HepG2 (cell line): ENCODE measurements around the gene RAB6B. TPM values are rescaled to one million over a fixed set of nuclear protein-coding genes. Genes with fewer than 3 reads are reported as not detected.

ENCODE experiments used
- ISX ChIP-seq: sonication (generic); formaldehyde crosslinking; conservative IDR thresholded peaks from 2 replicates; pipeline ENCODE4 v1.5.0; 2020; ENCODE audit warnings: missing genetic modification reagents
- NR2F2 ChIP-seq: IDR thresholded peaks from 2 replicates; pipeline ENCODE4 v1.6.1; 2012; ENCODE audit warnings: low read depth, inconsistent platforms, borderline replicate concordance
- SP1 ChIP-seq, 2 experiments: fragments of 450-650 bp in 1 of 2; sonication (generic) in 1 of 2; formaldehyde crosslinking in 1 of 2; IDR thresholded peaks; 2 replicates each; pipeline versions ENCODE4 v1.4.0 to v1.6.1; 2016 to 2020; ENCODE audit warnings: missing genetic modification reagents in 1 of 2
- ZBTB4 ChIP-seq: sonication (generic); formaldehyde crosslinking; IDR thresholded peaks from 2 replicates; pipeline ENCODE4 v1.4.0; 2020; ENCODE audit warnings: missing genetic modification reagents, mild to moderate bottlenecking, borderline replicate concordance
- polyA plus RNA-seq, 8 experiments: library from polyadenylated mRNA; depleted of rRNA in 3 of 8; stranded (reverse) in 7 of 8; unstranded in 1 of 8; fragments of >200 nt; fragmentation: Illumina TruSeq in 4 of 8; extraction: Trizol in 4 of 8; gene quantifications; 2 replicates each; pipeline versions ENCODE4 v1.2.1 to v1.2.3, GENCODE V29; 2011 to 2016; ENCODE audit warnings: low read depth in 4 of 8, missing spikeins in 1 of 8, mixed read lengths in 1 of 8; ENCODE audit not compliant: insufficient read depth in 1 of 8
- total RNA-seq, 5 experiments: library from RNA; depleted of rRNA; stranded (reverse); fragments of >200 nt; fragmentation: Illumina TruSeq; extraction: Trizol; gene quantifications; 2 replicates each; pipeline ENCODE4 v1.2.3, GENCODE V29; 2016; ENCODE audit warnings: low read depth in 1 of 5
- TF ChIP-seq, protein P1 (sequence below): sonication (generic); formaldehyde crosslinking; IDR thresholded peaks from 2 replicates; pipeline ENCODE4 v1.8.0; 2022; ENCODE audit warnings: missing genetic modification reagents, mild to moderate bottlenecking, inconsistent platforms, borderline replicate concordance
- TF ChIP-seq, protein P2 (sequence below): IDR thresholded peaks from 2 replicates; pipeline ENCODE4 v1.6.1; 2016; ENCODE audit warnings: missing biosample characterization, missing genetic modification reagents, low read depth

RAB6B gene
- total and polyA plus RNA-seq, 2 of the 13 experiments (the other 11 are each of a cell fraction or from before 2014, with no cell fraction given) = 0.16 TPM; not detected in 1

- TF ChIP-seq ZBTB4 (CRISPR knock-in tag) (no peak), ISX (CRISPR knock-in tag) (no peak), NR2F2 (no peak), SP1 (IDR thresholded peaks at IDR 0.05) (no peak), SP1 (CRISPR knock-in tag; IDR thresholded peaks at IDR 0.05) (no peak)
- TF ChIP-seq, protein P1, sequence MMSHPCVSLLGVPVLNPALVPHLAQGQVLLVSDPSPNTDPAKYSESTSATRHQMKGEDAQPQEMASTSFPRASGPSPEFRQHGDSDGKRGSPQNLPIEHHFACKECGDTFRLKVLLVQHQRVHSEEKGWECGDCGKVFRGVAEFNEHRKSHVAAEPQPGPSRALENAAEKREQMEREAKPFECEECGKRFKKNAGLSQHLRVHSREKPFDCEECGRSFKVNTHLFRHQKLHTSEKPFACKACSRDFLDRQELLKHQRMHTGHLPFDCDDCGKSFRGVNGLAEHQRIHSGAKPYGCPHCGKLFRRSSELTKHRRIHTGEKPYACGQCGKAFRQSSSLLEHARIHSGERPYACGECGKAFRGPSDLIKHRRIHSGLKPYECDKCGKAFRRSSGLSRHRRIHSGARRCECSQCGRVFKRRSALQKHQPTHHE (CRISPR knock-in tag) = no peak
- TF ChIP-seq, protein P2, sequence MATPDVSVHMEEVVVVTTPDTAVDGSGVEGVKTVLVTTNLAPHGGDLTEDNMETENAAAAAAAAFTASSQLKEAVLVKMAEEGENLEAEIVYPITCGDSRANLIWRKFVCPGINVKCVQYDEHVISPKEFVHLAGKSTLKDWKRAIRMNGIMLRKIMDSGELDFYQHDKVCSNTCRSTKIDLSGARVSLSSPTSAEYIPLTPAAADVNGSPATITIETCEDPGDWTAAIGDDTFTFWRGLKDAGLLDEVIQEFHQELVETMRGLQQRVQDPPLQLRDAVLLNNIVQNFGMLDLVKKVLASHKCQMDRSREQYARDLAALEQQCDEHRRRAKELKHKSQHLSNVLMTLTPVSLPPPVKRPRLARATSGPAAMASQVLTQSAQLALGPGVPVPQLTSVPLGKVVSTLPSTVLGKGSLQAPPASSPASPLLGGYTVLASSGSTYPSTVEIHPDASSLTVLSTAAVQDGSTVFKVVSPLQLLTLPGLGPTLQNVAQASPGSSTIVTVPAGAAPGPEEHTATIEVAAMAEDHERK (CRISPR knock-in tag) = no peak
- TF ChIP-seq, all 625 proteins: peak for 0
These were observed 54.9 kb downstream of the RAB6B start (continued) for GRCh38 chr3:133840767-133841166.
